Measurements from ENCODE around the gene ECT2L. TPM values are rescaled to one million over a fixed set of nuclear protein-coding genes. Genes with fewer than 3 reads are reported as not detected.

The ECT2L gene
- total and polyA plus RNA-seq, 5 experiments from 2014 or later: 0.05 to 0.26 TPM; not detected in 3

- Mint-ChIP-seq H3K36me3 (peaks cover 4 to 66% (median 23%) of the 10 kb centered on the region in 3 donors), H3K27me3 (no peaks in the 10 kb centered on the region), H3K27ac (peak overlapping the region in 1 of 10 donors; percentile 30), H3K9me3 (no peaks in the 10 kb centered on the region), H3K4me1 (peaks cover 14 to 29% (median 27%) of the 10 kb centered on the region in 4 donors), H3K4me3 (no peak overlapping the region)
- POLR2A ChIA-PET: no interaction called here
- ATAC-seq (no peak), DNase-seq (no peak)
These were observed 17.6 kb upstream of the ECT2L start for GRCh38 chr6:138778331-138778730.

- DNase-seq (no peak), ATAC-seq (no peak)
- no peak overlapping the region for H3K4me3 Mint-ChIP-seq
- H3K27me3 Mint-ChIP-seq: no peaks in the 10 kb centered on the region
- H3K9me3 Mint-ChIP-seq: no peaks in the 10 kb centered on the region
- H3K36me3 Mint-ChIP-seq: peaks cover 10 to 92% (median 49%) of the 10 kb centered on the region in 3 donors
- POLR2A ChIA-PET: no interaction called here
- peaks cover 9 to 30% (median 14%) of the 10 kb centered on the region in 4 donors for H3K4me1 Mint-ChIP-seq
- peak overlapping the region in 3 of 10 donors; percentile 2 to 16 (median 9) for H3K27ac Mint-ChIP-seq
These were observed 13.6 kb upstream of the ECT2L start for GRCh38 chr6:138782243-138782642.

GRCh38 chr6:138785079-138785478 lies 10.8 kb upstream of the ECT2L start:
- Mint-ChIP-seq H3K4me3 (no peak overlapping the region), H3K4me1 (peaks cover 4 to 14% (median 9%) of the 10 kb centered on the region in 4 donors), H3K9me3 (no peaks in the 10 kb centered on the region), H3K36me3 (peaks cover 10 to 92% (median 54%) of the 10 kb centered on the region in 3 donors), H3K27me3 (no peaks in the 10 kb centered on the region), H3K27ac (no peak overlapping the region)
- no peak for DNase-seq
- POLR2A ChIA-PET: no interaction called here
- ATAC-seq: no peak

- H3K36me3 Mint-ChIP-seq: peaks cover 16 to 91% (median 58%) of the 10 kb centered on the region in 3 donors
- H3K9me3 Mint-ChIP-seq: no peaks in the 10 kb centered on the region
- ATAC-seq: no peak
- H3K27ac Mint-ChIP-seq: no peak overlapping the region
- DNase-seq: no peak
- POLR2A ChIA-PET: no interaction called here
- H3K4me3 Mint-ChIP-seq: no peak overlapping the region
- H3K4me1 Mint-ChIP-seq: peaks cover 6 to 14% (median 10%) of the 10 kb centered on the region in 4 donors
- H3K27me3 Mint-ChIP-seq: no peaks in the 10 kb centered on the region
These were observed 9.9 kb upstream of the ECT2L start for GRCh38 chr6:138785980-138786379.

GRCh38 chr6:138787138-138787537 lies 8.7 kb upstream of the ECT2L start:
- H3K27ac Mint-ChIP-seq: peak overlapping the region in 3 of 10 donors; percentile 8 to 71 (median 11)
- peak in 1 of 2 donors; percentile 27 for ATAC-seq
- POLR2A ChIA-PET: no interaction called here

GRCh38 chr6:138796771-138797170 lies 884 bp downstream of the ECT2L start:
- H3K4me1 Mint-ChIP-seq: peaks cover 0 to 4% (median 1%) of the 10 kb centered on the region in 4 donors
- no peak overlapping the region for H3K27ac Mint-ChIP-seq
- DNase-seq: no peak
- POLR2A ChIA-PET: no interaction called here
- H3K36me3 Mint-ChIP-seq: peaks cover 1 to 28% (median 19%) of the 10 kb centered on the region in 3 donors
- no peaks in the 10 kb centered on the region for H3K9me3 Mint-ChIP-seq
- no peak overlapping the region for H3K4me3 Mint-ChIP-seq
- H3K27me3 Mint-ChIP-seq: peaks cover 3 to 18% (median 10%) of the 10 kb centered on the region in 5 donors
- no peak for ATAC-seq

More at GRCh38 chr6:138787138-138787537, 8.7 kb upstream of the ECT2L start:
- peaks cover 18 to 91% (median 61%) of the 10 kb centered on the region in 3 donors for H3K36me3 Mint-ChIP-seq
- no peak for DNase-seq
- peaks cover 5 to 10% (median 8%) of the 10 kb centered on the region in 4 donors for H3K4me1 Mint-ChIP-seq
- H3K4me3 Mint-ChIP-seq: no peak overlapping the region
- H3K27me3 Mint-ChIP-seq: no peaks in the 10 kb centered on the region
- no peaks in the 10 kb centered on the region for H3K9me3 Mint-ChIP-seq

GRCh38 chr6:138797806-138798446 lies 2.0 kb downstream of the ECT2L start:
- Mint-ChIP-seq H3K9me3 (no peaks in the 10 kb centered on the region), H3K27me3 (peaks cover 3 to 18% (median 10%) of the 10 kb centered on the region in 5 donors), H3K4me3 (no peak overlapping the region), H3K4me1 (peaks cover 0 to 4% (median 1%) of the 10 kb centered on the region in 4 donors), H3K36me3 (peaks cover 0 to 16% (median 9%) of the 10 kb centered on the region in 3 donors), H3K27ac (no peak overlapping the region)
- DNase-seq: no peak
- no peak for ATAC-seq
- POLR2A ChIA-PET: no interaction called here

- DNase-seq (no peak), ATAC-seq (no peak)
- POLR2A ChIA-PET: no interaction called here
- Mint-ChIP-seq H3K4me1 (no peaks in the 10 kb centered on the region), H3K27ac (no peak overlapping the region), H3K9me3 (no peaks in the 10 kb centered on the region), H3K27me3 (peaks cover 4 to 26% (median 7%) of the 10 kb centered on the region in 5 donors), H3K36me3 (no peaks in the 10 kb centered on the region), H3K4me3 (no peak overlapping the region)
These were observed 4.7 kb downstream of the ECT2L start for GRCh38 chr6:138800377-138801150.

GRCh38 chr6:138803331-138803730 lies 7.4 kb downstream of the ECT2L start:
- H3K27me3 Mint-ChIP-seq: peaks cover 0 to 19% (median 7%) of the 10 kb centered on the region in 5 donors
- H3K9me3 Mint-ChIP-seq: no peaks in the 10 kb centered on the region
- POLR2A ChIA-PET: interaction anchor here (0.7 kb wide), 1 partner anchor 445 kb away, joined by 3 read pairs; no protein-coding TSS in a partner anchor
- DNase-seq (no peak), ATAC-seq (no peak)
- H3K27ac Mint-ChIP-seq: no peak overlapping the region
- no peaks in the 10 kb centered on the region for H3K36me3 Mint-ChIP-seq
- peaks cover 0 to 7% (median 0%) of the 10 kb centered on the region in 4 donors for H3K4me1 Mint-ChIP-seq
- H3K4me3 Mint-ChIP-seq: no peak overlapping the region

- peaks cover 0 to 19% (median 7%) of the 10 kb centered on the region in 5 donors for H3K27me3 Mint-ChIP-seq
- H3K27ac Mint-ChIP-seq: no peak overlapping the region
- DNase-seq: no peak
- ATAC-seq: no peak
- POLR2A ChIA-PET: no interaction called here
- no peaks in the 10 kb centered on the region for H3K36me3 Mint-ChIP-seq
- H3K4me3 Mint-ChIP-seq: no peak overlapping the region
- H3K9me3 Mint-ChIP-seq: no peaks in the 10 kb centered on the region
- peaks cover 0 to 7% (median 0%) of the 10 kb centered on the region in 4 donors for H3K4me1 Mint-ChIP-seq
These were observed 8.0 kb downstream of the ECT2L start for GRCh38 chr6:138803861-138804260.

GRCh38 chr6:138805016-138805765 lies 9.3 kb downstream of the ECT2L start:
- Mint-ChIP-seq H3K4me3 (no peak overlapping the region), H3K36me3 (no peaks in the 10 kb centered on the region), H3K9me3 (no peaks in the 10 kb centered on the region), H3K27me3 (peaks cover 0 to 16% (median 7%) of the 10 kb centered on the region in 5 donors), H3K27ac (no peak overlapping the region), H3K4me1 (peaks cover 0 to 7% (median 0%) of the 10 kb centered on the region in 4 donors)
- POLR2A ChIA-PET: no interaction called here
- DNase-seq: no peak
- no peak for ATAC-seq

- no peak for DNase-seq
- ATAC-seq: no peak
- Mint-ChIP-seq H3K9me3 (no peaks in the 10 kb centered on the region), H3K4me1 (peaks cover 0 to 7% (median 1%) of the 10 kb centered on the region in 4 donors), H3K36me3 (no peaks in the 10 kb centered on the region), H3K4me3 (no peak overlapping the region), H3K27ac (no peak overlapping the region), H3K27me3 (peaks cover 0 to 16% (median 7%) of the 10 kb centered on the region in 5 donors)
- POLR2A ChIA-PET: no interaction called here
These were observed 11.0 kb downstream of the ECT2L start for GRCh38 chr6:138806889-138807288.
